Body of pancreas (tissue), 4 donors: Measurements from ENCODE around the gene TANC1.

ENCODE experiments used
- POLR2A ChIP-seq, 3 donors: fragments of 450-650 bp; IDR thresholded peaks; one replicate each; pipeline ENCODE4 v1.6.1; 2016; ENCODE audit warnings: antibody characterized with exemption in 3 of 3, mild to moderate bottlenecking in 2 of 3
- TF ChIP-seq, protein P1 (sequence below), 7 experiments: fragments of 450-650 bp in 4 of 7; fragments of 200-600 bp in 3 of 7; sonication (generic) in 3 of 7; IDR thresholded peaks; one replicate each; pipeline ENCODE4 v1.5.1; 2016 to 2019; ENCODE audit warnings: antibody characterized with exemption in 7 of 7

DNA sequence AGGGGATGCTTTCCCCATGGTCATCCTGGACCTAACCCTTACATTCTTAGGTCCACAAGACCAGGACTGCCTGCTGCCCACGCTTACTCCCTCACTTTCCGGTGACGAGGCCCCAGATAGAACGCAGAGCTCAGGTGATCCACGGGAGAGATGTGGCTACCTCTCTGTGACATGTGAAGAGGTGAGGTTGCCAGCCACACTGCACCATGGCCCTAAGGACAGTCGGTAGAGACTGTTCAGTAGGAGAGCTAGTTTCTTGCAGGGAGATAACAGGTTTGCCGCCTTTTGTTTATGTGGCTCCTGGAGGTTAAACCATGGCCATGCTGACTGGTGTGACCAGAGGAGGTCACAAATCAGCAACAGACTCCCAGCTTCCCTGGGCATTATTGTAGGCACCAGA is 246.7 kb downstream of the TANC1 start:
- TF ChIP-seq, protein P1, sequence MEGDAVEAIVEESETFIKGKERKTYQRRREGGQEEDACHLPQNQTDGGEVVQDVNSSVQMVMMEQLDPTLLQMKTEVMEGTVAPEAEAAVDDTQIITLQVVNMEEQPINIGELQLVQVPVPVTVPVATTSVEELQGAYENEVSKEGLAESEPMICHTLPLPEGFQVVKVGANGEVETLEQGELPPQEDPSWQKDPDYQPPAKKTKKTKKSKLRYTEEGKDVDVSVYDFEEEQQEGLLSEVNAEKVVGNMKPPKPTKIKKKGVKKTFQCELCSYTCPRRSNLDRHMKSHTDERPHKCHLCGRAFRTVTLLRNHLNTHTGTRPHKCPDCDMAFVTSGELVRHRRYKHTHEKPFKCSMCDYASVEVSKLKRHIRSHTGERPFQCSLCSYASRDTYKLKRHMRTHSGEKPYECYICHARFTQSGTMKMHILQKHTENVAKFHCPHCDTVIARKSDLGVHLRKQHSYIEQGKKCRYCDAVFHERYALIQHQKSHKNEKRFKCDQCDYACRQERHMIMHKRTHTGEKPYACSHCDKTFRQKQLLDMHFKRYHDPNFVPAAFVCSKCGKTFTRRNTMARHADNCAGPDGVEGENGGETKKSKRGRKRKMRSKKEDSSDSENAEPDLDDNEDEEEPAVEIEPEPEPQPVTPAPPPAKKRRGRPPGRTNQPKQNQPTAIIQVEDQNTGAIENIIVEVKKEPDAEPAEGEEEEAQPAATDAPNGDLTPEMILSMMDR (IDR thresholded peaks at IDR 0.05), result no peak
- TF ChIP-seq POLR2A (IDR thresholded peaks at IDR 0.05), result no peak
